HG02571 (cell line): ENCODE measurements around the gene DIAPH3.
A peak's percentile ranks its signal among the peaks of the same experiment; 100 is the strongest.
"Not testable (repeated sequence)": the region's sequence is repeated elsewhere in the genome, so short reads cannot be mapped to it uniquely, and the experiment has no call there.

Experiments used
- ATAC-seq: cut with Tn5 transposase; IDR thresholded peaks from one replicate; pipeline ENCODE4 v1.9.1; 2021; ENCODE audit warnings: mild to moderate bottlenecking, moderate library complexity; ENCODE audit not compliant: unreplicated experiment

The DIAPH3 gene

GRCh38 chr13:60163478-60164233, at the start of gene DIAPH3:
DIAPH3 (minus strand) TSS chr13:60163928; CDS start chr13:60163766, 162 bp downstream.
- ATAC-seq, result peak; percentile 100

- no peak for ATAC-seq
Observed at GRCh38 chr13:60213236-60213744, 49.6 kb upstream of the DIAPH3 start.

GRCh38 chr13:60211548-60211947, 47.8 kb upstream of the DIAPH3 start:
- no peak for ATAC-seq

GRCh38 chr13:60210510-60211330, 47.0 kb upstream of the DIAPH3 start:
- no peak for ATAC-seq

GRCh38 chr13:60205499-60205898, 41.8 kb upstream of the DIAPH3 start:
- ATAC-seq, result not testable (repeated sequence)

- ATAC-seq, result no peak
Observed at GRCh38 chr13:60201286-60201685, 37.6 kb upstream of the DIAPH3 start.

GRCh38 chr13:60195893-60196292, 32.2 kb upstream of the DIAPH3 start:
- not testable (repeated sequence) for ATAC-seq

- ATAC-seq, result no peak
Observed at GRCh38 chr13:60182907-60183306, 19.2 kb upstream of the DIAPH3 start.

GRCh38 chr13:60178327-60178726, 14.6 kb upstream of the DIAPH3 start:
- ATAC-seq, result no peak

GRCh38 chr13:60175571-60175970, 11.8 kb upstream of the DIAPH3 start:
- no peak for ATAC-seq

GRCh38 chr13:60174113-60174512, 10.4 kb upstream of the DIAPH3 start:
- no peak for ATAC-seq

GRCh38 chr13:60172111-60172510, 8.4 kb upstream of the DIAPH3 start:
- no peak for ATAC-seq

GRCh38 chr13:60170414-60170813, 6.7 kb upstream of the DIAPH3 start:
- no peak for ATAC-seq

GRCh38 chr13:60169239-60170031, 5.7 kb upstream of the DIAPH3 start:
- no peak for ATAC-seq

- no peak for ATAC-seq
Observed at GRCh38 chr13:60167121-60167520, 3.4 kb upstream of the DIAPH3 start.

GRCh38 chr13:60165391-60166099, 1.8 kb upstream of the DIAPH3 start:
- no peak for ATAC-seq

- ATAC-seq, result peak; percentile 19
Observed at GRCh38 chr13:60164234-60164889, 634 bp upstream of the DIAPH3 start.

GRCh38 chr13:60162096-60162495, 1.6 kb downstream of the DIAPH3 start:
- no peak for ATAC-seq

- ATAC-seq, result no peak
Observed at GRCh38 chr13:60158321-60158801, 5.4 kb downstream of the DIAPH3 start.

- no peak for ATAC-seq
Observed at GRCh38 chr13:60155978-60156377, 7.8 kb downstream of the DIAPH3 start.
